HepG2 (cell line): ENCODE results near the gene C2orf78. TPM values are rescaled to one million over a fixed set of nuclear protein-coding genes. Genes with fewer than 3 reads are reported as not detected.
A peak's percentile ranks its signal among the peaks of the same experiment; 100 is the strongest.

ENCODE experiments used
- CAMTA2 ChIP-seq: sonication (generic); formaldehyde crosslinking; IDR thresholded peaks from 2 replicates; pipeline ENCODE4 v1.4.0; 2020; ENCODE audit warnings: mild to moderate bottlenecking, missing genetic modification reagents, borderline replicate concordance
- KDM3A ChIP-seq: IDR thresholded peaks from 2 replicates; pipeline ENCODE4 v1.6.1; 2018; ENCODE audit warnings: low read depth, missing compliant biosample characterization
- MAFK ChIP-seq, 2 experiments: IDR thresholded peaks in 1 of 2; conservative IDR thresholded peaks in 1 of 2; 2 replicates each; pipeline ENCODE4 v1.6.1; 2011; ENCODE audit warnings: improper control_type of control experiment in 2 of 2, low read length in 2 of 2
- NKX3-1 ChIP-seq: sonication (generic); formaldehyde crosslinking; IDR thresholded peaks from 2 replicates; pipeline ENCODE4 v1.5.0; 2020; ENCODE audit warnings: missing genetic modification reagents
- PCBP2 ChIP-seq: fragments of 200-400 bp; formaldehyde crosslinking; optimal IDR thresholded peaks from 2 replicates; pipeline ENCODE3; 2018; ENCODE audit warnings: low read length, low read depth; ENCODE audit not compliant: poor library complexity, severe bottlenecking
- PLRG1 ChIP-seq: fragments of 450-650 bp; conservative IDR thresholded peaks from 2 replicates; pipeline ENCODE4 v1.6.1; 2016
- RFXAP ChIP-seq: sonication (generic); formaldehyde crosslinking; IDR thresholded peaks from 2 replicates; pipeline ENCODE4 v1.4.0; 2020; ENCODE audit warnings: missing genetic modification reagents, borderline replicate concordance
- SAFB2 ChIP-seq: sonication (generic); formaldehyde crosslinking; IDR thresholded peaks from 2 replicates; pipeline ENCODE4 v1.5.1; 2020; ENCODE audit warnings: missing genetic modification reagents, low read depth, mild to moderate bottlenecking, borderline replicate concordance
- SIX1 ChIP-seq: sonication (generic); formaldehyde crosslinking; IDR thresholded peaks from 2 replicates; pipeline ENCODE4 v1.4.0; 2020; ENCODE audit warnings: missing genetic modification reagents, borderline replicate concordance
- SRSF9 ChIP-seq: fragments of 200-400 bp; formaldehyde crosslinking; IDR thresholded peaks from 2 replicates; pipeline ENCODE4 v1.6.1; 2018; ENCODE audit warnings: borderline replicate concordance, mild to moderate bottlenecking, low read depth, low read length; ENCODE audit not compliant: insufficient read depth, poor library complexity, severe bottlenecking
- TAF15 ChIP-seq: fragments of 200-400 bp; formaldehyde crosslinking; IDR thresholded peaks from one replicate; pipeline ENCODE4 v1.6.1; 2018; ENCODE audit warnings: mild to moderate bottlenecking, low read depth, low read length; ENCODE audit not compliant: poor library complexity, severe bottlenecking
- TIGD3 ChIP-seq: sonication (generic); formaldehyde crosslinking; IDR thresholded peaks from 2 replicates; pipeline ENCODE4 v1.5.1; 2020; ENCODE audit warnings: mild to moderate bottlenecking, missing genetic modification reagents, borderline replicate concordance
- ZFP36L1 ChIP-seq: sonication (generic); formaldehyde crosslinking; IDR thresholded peaks from 2 replicates; pipeline ENCODE4 v1.8.0; 2022; ENCODE audit warnings: mild to moderate bottlenecking, missing genetic modification reagents, moderate library complexity
- ZKSCAN1 ChIP-seq: fragments of 150-350 bp; IDR thresholded peaks from 2 replicates; pipeline ENCODE4 v1.6.1; 2014; ENCODE audit warnings: low read length
- ZNF207 ChIP-seq: fragments of 450-650 bp; IDR thresholded peaks from 2 replicates; pipeline ENCODE4 v1.6.1; 2016; ENCODE audit warnings: antibody characterized with exemption, borderline replicate concordance
- ZNF33A ChIP-seq: sonication (generic); formaldehyde crosslinking; IDR thresholded peaks from 2 replicates; pipeline ENCODE4 v1.5.1; 2020; ENCODE audit warnings: missing genetic modification reagents, mild to moderate bottlenecking, moderate library complexity, borderline replicate concordance
- ZNF549 ChIP-seq: sonication (generic); formaldehyde crosslinking; IDR thresholded peaks from 2 replicates; pipeline ENCODE4 v1.5.0; 2020; ENCODE audit warnings: missing genetic modification reagents
- ZNF605 ChIP-seq: sonication (generic); formaldehyde crosslinking; IDR thresholded peaks from 2 replicates; pipeline ENCODE4 v1.8.0; 2022; ENCODE audit warnings: mild to moderate bottlenecking, missing genetic modification reagents
- ZNF772 ChIP-seq: sonication (generic); formaldehyde crosslinking; IDR thresholded peaks from 2 replicates; pipeline ENCODE4 v1.5.0; 2020; ENCODE audit warnings: mild to moderate bottlenecking, missing genetic modification reagents
- polyA plus RNA-seq, 8 experiments: library from polyadenylated mRNA; depleted of rRNA in 3 of 8; stranded (reverse) in 7 of 8; unstranded in 1 of 8; fragments of >200 nt; fragmentation: Illumina TruSeq in 4 of 8; extraction: Trizol in 4 of 8; gene quantifications; 2 replicates each; pipeline versions ENCODE4 v1.2.1 to v1.2.3, GENCODE V29; 2011 to 2016; ENCODE audit warnings: low read depth in 4 of 8, missing spikeins in 1 of 8, mixed read lengths in 1 of 8; ENCODE audit not compliant: insufficient read depth in 1 of 8
- total RNA-seq, 5 experiments: library from RNA; depleted of rRNA; stranded (reverse); fragments of >200 nt; fragmentation: Illumina TruSeq; extraction: Trizol; gene quantifications; 2 replicates each; pipeline ENCODE4 v1.2.3, GENCODE V29; 2016; ENCODE audit warnings: low read depth in 1 of 5
- TF ChIP-seq, protein P1 (sequence below): IDR thresholded peaks from 2 replicates; pipeline ENCODE4 v1.6.1; 2016; ENCODE audit warnings: missing genetic modification reagents, missing compliant biosample characterization
- TF ChIP-seq, protein P2 (sequence below): sonication (generic); formaldehyde crosslinking; IDR thresholded peaks from 2 replicates; pipeline ENCODE4 v1.4.0; 2020; ENCODE audit warnings: missing genetic modification reagents, borderline replicate concordance
- TF ChIP-seq, protein P3 (sequence below): sonication (generic); formaldehyde crosslinking; IDR thresholded peaks from 2 replicates; pipeline ENCODE4 v1.5.1; 2020; ENCODE audit warnings: missing genetic modification reagents, mild to moderate bottlenecking, borderline replicate concordance
- TF ChIP-seq, protein P4 (sequence below): sonication (generic); formaldehyde crosslinking; IDR thresholded peaks from 2 replicates; pipeline ENCODE4 v1.4.0; 2020; ENCODE audit warnings: missing genetic modification reagents

The C2orf78 gene
- total and polyA plus RNA-seq, 2 of the 13 experiments (the other 11 are each of a cell fraction or from before 2014, with no cell fraction given) = not detected

- no peak for TF ChIP-seq ZNF549
- no peak for TF ChIP-seq MAFK (conservative IDR thresholded peaks at IDR 0.05 in 1 of 2, IDR thresholded peaks at IDR 0.05 in 1 of 2; ENCODE audit: low read length in 2 of 2)
- TF ChIP-seq CAMTA2 (CRISPR knock-in tag) = no peak
- TF ChIP-seq SAFB2 (CRISPR knock-in tag) = peak; percentile 71; the same call in 1 of the 2 replicates
- no peak for TF ChIP-seq NKX3-1 (CRISPR knock-in tag)
- no peak for TF ChIP-seq PCBP2
- 0 out of 2 replicates have a peak, but pooled peaks have one; percentile 50 for TF ChIP-seq RFXAP (CRISPR knock-in tag)
- no peak for TF ChIP-seq KDM3A (CRISPR knock-in tag)
- TF ChIP-seq, protein P1, sequence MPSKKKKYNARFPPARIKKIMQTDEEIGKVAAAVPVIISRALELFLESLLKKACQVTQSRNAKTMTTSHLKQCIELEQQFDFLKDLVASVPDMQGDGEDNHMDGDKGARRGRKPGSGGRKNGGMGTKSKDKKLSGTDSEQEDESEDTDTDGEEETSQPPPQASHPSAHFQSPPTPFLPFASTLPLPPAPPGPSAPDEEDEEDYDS (CRISPR knock-in tag) = peak; percentile 50; the same call in 1 of the 2 replicates
- no peak for TF ChIP-seq ZKSCAN1
- peak; percentile 92 for TF ChIP-seq TAF15
- peak; percentile 93 for TF ChIP-seq ZNF605
- TF ChIP-seq, protein P2, sequence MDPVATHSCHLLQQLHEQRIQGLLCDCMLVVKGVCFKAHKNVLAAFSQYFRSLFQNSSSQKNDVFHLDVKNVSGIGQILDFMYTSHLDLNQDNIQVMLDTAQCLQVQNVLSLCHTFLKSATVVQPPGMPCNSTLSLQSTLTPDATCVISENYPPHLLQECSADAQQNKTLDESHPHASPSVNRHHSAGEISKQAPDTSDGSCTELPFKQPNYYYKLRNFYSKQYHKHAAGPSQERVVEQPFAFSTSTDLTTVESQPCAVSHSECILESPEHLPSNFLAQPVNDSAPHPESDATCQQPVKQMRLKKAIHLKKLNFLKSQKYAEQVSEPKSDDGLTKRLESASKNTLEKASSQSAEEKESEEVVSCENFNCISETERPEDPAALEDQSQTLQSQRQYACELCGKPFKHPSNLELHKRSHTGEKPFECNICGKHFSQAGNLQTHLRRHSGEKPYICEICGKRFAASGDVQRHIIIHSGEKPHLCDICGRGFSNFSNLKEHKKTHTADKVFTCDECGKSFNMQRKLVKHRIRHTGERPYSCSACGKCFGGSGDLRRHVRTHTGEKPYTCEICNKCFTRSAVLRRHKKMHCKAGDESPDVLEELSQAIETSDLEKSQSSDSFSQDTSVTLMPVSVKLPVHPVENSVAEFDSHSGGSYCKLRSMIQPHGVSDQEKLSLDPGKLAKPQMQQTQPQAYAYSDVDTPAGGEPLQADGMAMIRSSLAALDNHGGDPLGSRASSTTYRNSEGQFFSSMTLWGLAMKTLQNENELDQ = no peak
- TF ChIP-seq SRSF9 = no peak
- TF ChIP-seq PLRG1 = no peak
- no peak for TF ChIP-seq ZNF207
- TF ChIP-seq SIX1 = peak; percentile 27; the same call in 1 of the 2 replicates
- TF ChIP-seq, protein P3, sequence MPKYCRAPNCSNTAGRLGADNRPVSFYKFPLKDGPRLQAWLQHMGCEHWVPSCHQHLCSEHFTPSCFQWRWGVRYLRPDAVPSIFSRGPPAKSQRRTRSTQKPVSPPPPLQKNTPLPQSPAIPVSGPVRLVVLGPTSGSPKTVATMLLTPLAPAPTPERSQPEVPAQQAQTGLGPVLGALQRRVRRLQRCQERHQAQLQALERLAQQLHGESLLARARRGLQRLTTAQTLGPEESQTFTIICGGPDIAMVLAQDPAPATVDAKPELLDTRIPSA (CRISPR knock-in tag) = no peak
- TF ChIP-seq, protein P4, sequence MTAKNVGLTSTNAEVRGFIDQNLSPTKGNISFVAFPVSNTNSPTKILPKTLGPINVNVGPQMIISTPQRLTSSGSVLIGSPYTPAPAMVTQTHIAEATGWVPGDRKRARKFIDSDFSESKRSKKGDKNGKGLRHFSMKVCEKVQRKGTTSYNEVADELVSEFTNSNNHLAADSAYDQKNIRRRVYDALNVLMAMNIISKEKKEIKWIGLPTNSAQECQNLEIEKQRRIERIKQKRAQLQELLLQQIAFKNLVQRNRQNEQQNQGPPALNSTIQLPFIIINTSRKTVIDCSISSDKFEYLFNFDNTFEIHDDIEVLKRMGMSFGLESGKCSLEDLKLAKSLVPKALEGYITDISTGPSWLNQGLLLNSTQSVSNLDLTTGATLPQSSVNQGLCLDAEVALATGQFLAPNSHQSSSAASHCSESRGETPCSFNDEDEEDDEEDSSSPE (CRISPR knock-in tag) = peak; percentile 30; the same call in 1 of the 2 replicates
- TF ChIP-seq TIGD3 (CRISPR knock-in tag) = 0 out of 2 replicates have a peak, but pooled peaks have one; percentile 62
- TF ChIP-seq ZNF772 (CRISPR knock-in tag) = peak; percentile 78
- TF ChIP-seq ZFP36L1 (CRISPR knock-in tag) = no peak
- TF ChIP-seq ZNF33A (CRISPR knock-in tag) = no peak
These were observed 4.3 kb upstream of the C2orf78 start, which contains the start of gene DUSP11 (continued) for GRCh38 chr2:73779467-73780236.
